Endothelial cell of umbilical vein (primary cell): ENCODE results near the gene ADGRL3. TPM values are rescaled to one million over a fixed set of nuclear protein-coding genes. Genes with fewer than 3 reads are reported as not detected.

ENCODE experiments used
- BruUV-seq: library from RNA; stranded (reverse); fragments of 400-500 nt; replicated peaks from 2 replicates; lab custom pipeline; 2021; lab: Mats Ljungman, UMichigan
- CTCF ChIA-PET: fragments of 300-600, 350-600 bp; sonication (Branson Sonifier 250); formaldehyde crosslinking; loops from one replicate; lab custom pipeline; 2021; ENCODE audit warnings: antibody characterized with exemption, inconsistent platforms; lab: Charles Lee
- POLR2A ChIA-PET: fragments of 300-600, 350-600 bp; sonication (Branson Sonifier 250); formaldehyde crosslinking; loops from one replicate; lab custom pipeline; 2021; ENCODE audit warnings: antibody characterized with exemption, inconsistent platforms; lab: Charles Lee
- DNase-seq: peaks from one replicate; pipeline ENCODE4 v3.0.0-alpha.2; 2011; ENCODE audit warnings: low read depth, low spot score
- FAIRE-seq: peaks from 2 replicates; lab custom pipeline; 2011; peaks lifted over from hg19 to GRCh38; lab: Jason Lieb, UNC
- H2AFZ ChIP-seq: 2 replicates; pipeline ENCODE4 v1.6.0; 2012; ENCODE audit warnings: low read depth, low read length, control low read depth, inconsistent platforms
- H3K27ac ChIP-seq: 2 replicates; pipeline ENCODE4 v1.5.1; 2011; ENCODE audit warnings: low read depth, mild to moderate bottlenecking, control low read depth, low read length, moderate library complexity; ENCODE audit not compliant: insufficient read depth
- H3K27me3 ChIP-seq, 2 experiments: 2 replicates each; pipeline versions ENCODE4 v1.6.0 to v1.6.1; 2011; ENCODE audit warnings: low read length in 2 of 2, mixed read lengths in 1 of 2; ENCODE audit not compliant: control insufficient read depth in 2 of 2, insufficient read depth in 2 of 2
- H3K36me3 ChIP-seq, 2 experiments: 2 replicates in 1 of 2; 3 replicates in 1 of 2; pipeline ENCODE4 v1.5.1; 2011; ENCODE audit warnings: low read length in 2 of 2, mild to moderate bottlenecking in 1 of 2, moderate library complexity in 1 of 2; ENCODE audit not compliant: control insufficient read depth in 2 of 2, insufficient read depth in 2 of 2; ENCODE audit errors: extremely low read depth in 1 of 2
- H3K4me1 ChIP-seq: 3 replicates; pipeline ENCODE4 v1.5.1; 2011; ENCODE audit warnings: mild to moderate bottlenecking, low read length; ENCODE audit not compliant: control insufficient read depth, insufficient read depth; ENCODE audit errors: extremely low read depth
- H3K4me2 ChIP-seq: 2 replicates; pipeline ENCODE4 v1.6.1; 2011; ENCODE audit warnings: low read length, control low read depth, mixed read lengths; ENCODE audit not compliant: insufficient read depth
- H3K4me3 ChIP-seq, 3 experiments: fragments of 200-600 bp in 1 of 3; sonication (generic), shearing (Covaris generic) in 1 of 3; replicated peaks in 1 of 3; 2 replicates each; pipeline ENCODE4 v1.5.1; 2011 to 2016; ENCODE audit warnings: control low read depth in 3 of 3, low read length in 3 of 3, mild to moderate bottlenecking in 2 of 3, inconsistent platforms in 1 of 3, low read depth in 1 of 3, moderate library complexity in 1 of 3; ENCODE audit not compliant: insufficient read depth in 1 of 3
- H3K79me2 ChIP-seq: 2 replicates; pipeline ENCODE4 v1.6.0; 2012; ENCODE audit warnings: low read length, inconsistent platforms; ENCODE audit not compliant: control insufficient read depth, insufficient read depth
- H3K9ac ChIP-seq: replicated peaks from 2 replicates; pipeline ENCODE3; 2011; ENCODE audit warnings: low read length, control low read depth; ENCODE audit not compliant: insufficient read depth; ENCODE audit errors: extremely low read depth
- H3K9me1 ChIP-seq: replicated peaks from 3 replicates; pipeline ENCODE4 v1.6.0; 2011; ENCODE audit warnings: mild to moderate bottlenecking, low read length; ENCODE audit not compliant: control insufficient read depth, insufficient read depth; ENCODE audit errors: extremely low read depth
- H3K9me3 ChIP-seq: replicated peaks from 2 replicates; pipeline ENCODE4 v1.5.1; 2012; ENCODE audit warnings: low read length, inconsistent platforms; ENCODE audit not compliant: control insufficient read depth, insufficient read depth
- H4K20me1 ChIP-seq: replicated peaks from 2 replicates; pipeline ENCODE3; 2011; ENCODE audit warnings: mild to moderate bottlenecking, low read length; ENCODE audit not compliant: control insufficient read depth, insufficient read depth; ENCODE audit errors: extremely low read depth
- CTCF ChIP-seq, 2 donors: IDR thresholded peaks; 1 replicate in 1 of 2; 2 replicates in 1 of 2; pipeline ENCODE4 v1.5.1; 2011; ENCODE audit warnings: low read length in 2 of 2, mild to moderate bottlenecking in 2 of 2, moderate library complexity in 2 of 2, control low read depth in 1 of 2, inconsistent platforms in 1 of 2, low read depth in 1 of 2; ENCODE audit not compliant: insufficient read depth in 1 of 2; ENCODE audit errors: extremely low read depth in 1 of 2
- EZH2 ChIP-seq: IDR thresholded peaks from 2 replicates; pipeline ENCODE4 v1.6.1; 2012; ENCODE audit warnings: borderline replicate concordance, low read depth, mild to moderate bottlenecking, moderate library complexity, low read length, inconsistent platforms; ENCODE audit not compliant: severe bottlenecking
- FOS ChIP-seq: IDR thresholded peaks from 2 replicates; pipeline ENCODE4 v1.6.1; 2011; ENCODE audit warnings: mild to moderate bottlenecking, low read length, moderate library complexity, borderline replicate concordance; ENCODE audit not compliant: insufficient read depth
- GATA2 ChIP-seq: IDR thresholded peaks from 2 replicates; pipeline ENCODE4 v1.7.0; 2011; ENCODE audit warnings: low read depth, mild to moderate bottlenecking, moderate library complexity, mixed read lengths, low read length; ENCODE audit not compliant: insufficient read length, insufficient read depth
- JUN ChIP-seq: IDR thresholded peaks from 2 replicates; pipeline ENCODE4 v1.6.1; 2011; ENCODE audit warnings: borderline replicate concordance, low read depth; ENCODE audit not compliant: insufficient read length, insufficient read depth
- MAX ChIP-seq: IDR thresholded peaks from 2 replicates; pipeline ENCODE4 v1.6.1; 2011; ENCODE audit not compliant: insufficient read depth, insufficient read length
- MYC ChIP-seq: IDR thresholded peaks from one replicate; pipeline ENCODE4 v1.6.1; 2011; ENCODE audit warnings: mild to moderate bottlenecking, low read depth, low read length
- POLR2A ChIP-seq: IDR thresholded peaks from 2 replicates; pipeline ENCODE4 v1.6.1; 2012; ENCODE audit warnings: low read depth, mild to moderate bottlenecking, control low read depth, low read length
- POLR2AphosphoS5 ChIP-seq: IDR thresholded peaks from 2 replicates; pipeline ENCODE4 v1.6.1; 2012; ENCODE audit warnings: low read depth, mild to moderate bottlenecking, control low read depth, low read length, moderate library complexity; ENCODE audit not compliant: insufficient read depth
- dilution Hi-C: fragments of 300-500 bp; cut with MboI; formaldehyde crosslinking; loops from one replicate; pipeline ENCODE4 v1.15.0; 2019; ENCODE audit warnings: low sequenced_read_pairs; ENCODE audit not compliant: extremely low pct_ligation_motif_present
- intact Hi-C: fragments of 100-400 bp; cut with micrococcal nuclease; formaldehyde crosslinking; loops from one replicate; pipeline ENCODE4 v1.10.0; 2022
- polyA plus RNA-seq, 4 experiments: library from polyadenylated mRNA; depleted of rRNA in 3 of 4; stranded (reverse) in 3 of 4; unstranded in 1 of 4; fragments of >200 nt; gene quantifications; 2 replicates each; pipeline versions ENCODE4 v1.2.1 to v1.2.3, GENCODE V29; 2011 to 2012; ENCODE audit warnings: missing spikeins in 1 of 4
- total RNA-seq: library from RNA; stranded (reverse); gene quantifications from 2 replicates; pipeline ENCODE4 v1.2.3, GENCODE V29; 2021

ADGRL3 gene
- total and polyA plus RNA-seq, 2 donors (not counting 3 experiments of a cell fraction or from before 2014, with no cell fraction given), result not detected

- Histone ChIP-seq H3K27me3 (no peaks in the 10 kb centered on the region), H2AFZ (no peak overlapping the region), H3K4me3 (no peak overlapping the region), H3K4me1 (no peaks in the 10 kb centered on the region), H4K20me1 (no peaks in the 10 kb centered on the region), H3K9me1 (no peaks in the 10 kb centered on the region), H3K9me3 (no peaks in the 10 kb centered on the region), H3K4me2 (no peak overlapping the region), H3K36me3 (no peaks in the 10 kb centered on the region), H3K9ac (no peak overlapping the region), H3K27ac (no peak overlapping the region), H3K79me2 (no peaks in the 10 kb centered on the region)
- ChIA-PET POLR2A (no interaction called here), CTCF (no interaction called here)
- dilution Hi-C loops (no loop called here), intact Hi-C loops (no loop called here)
- BruUV-seq, result no TSS peak
- FAIRE-seq, result no peak
- no peak for DNase-seq
- TF ChIP-seq FOS (no peak), MYC (no peak), POLR2A (no peak), POLR2AphosphoS5 (no peak), MAX (no peak), GATA2 (no peak), JUN (no peak), CTCF (IDR thresholded peaks at IDR 0.05; ENCODE audit: extremely low read depth in 1 of 2, insufficient read depth in 1 of 2, low read depth in 1 of 2, low read length in 2 of 2) (no peak), EZH2 (no peak)
Measured at GRCh38 chr4:61493041-61493440, 292.9 kb downstream of the ADGRL3 start.
